Upper lobe of right lung (tissue), 1 donor: Measurements from ENCODE around the gene USP21. TPM values are rescaled to one million over a fixed set of nuclear protein-coding genes. Genes with fewer than 3 reads are reported as not detected.

Experiments
- ATAC-seq: fragments of 200-7000 bp; cut with Tn5 transposase; one replicate; pipeline ENCODE4 v1.9.1; 2020; ENCODE audit warnings: mild to moderate bottlenecking, moderate library complexity
- DNase-seq: peaks from one replicate; pipeline ENCODE4 v3.0.0-alpha.2; 2020
- H3K27ac ChIP-seq: fragments of 200-600 bp; one replicate; pipeline ENCODE4 v1.8.0; 2022
- H3K27me3 ChIP-seq: fragments of 200-600 bp; one replicate; pipeline ENCODE4 v1.8.0; 2022; ENCODE audit warnings: mild to moderate bottlenecking
- H3K36me3 ChIP-seq: fragments of 200-600 bp; one replicate; pipeline ENCODE4 v1.8.0; 2022
- H3K4me1 ChIP-seq: fragments of 200-600 bp; one replicate; pipeline ENCODE4 v1.8.0; 2022
- H3K4me3 ChIP-seq: fragments of 200-600 bp; one replicate; pipeline ENCODE4 v1.8.0; 2022; ENCODE audit warnings: mild to moderate bottlenecking
- H3K9me3 ChIP-seq: fragments of 200-600 bp; one replicate; pipeline ENCODE4 v1.8.0; 2022
- intact Hi-C: fragments of 100-400 bp; cut with DNase I; formaldehyde crosslinking; loops from one replicate; pipeline ENCODE4 v1.11.0; 2022
- total RNA-seq: library from RNA; stranded (reverse); fragmentation: NEBNext Ultra II Directional; extraction: Animal tissue kit (Norgen Biotek cat#: 25700); gene quantifications from one replicate; pipeline ENCODE4 v1.2.1, GENCODE V29; 2021
- TF ChIP-seq, protein P1 (sequence below): fragments of 200-600 bp; IDR thresholded peaks from one replicate; pipeline ENCODE4 v1.8.0; 2022; ENCODE audit warnings: antibody characterized with exemption
- donor health status: DM: no; HTN: yes; CAD: no; lungs with severe emphysema.

The USP21 gene
- total RNA-seq, 1 donor from 2014 or later, result 27.7 TPM

DNA sequence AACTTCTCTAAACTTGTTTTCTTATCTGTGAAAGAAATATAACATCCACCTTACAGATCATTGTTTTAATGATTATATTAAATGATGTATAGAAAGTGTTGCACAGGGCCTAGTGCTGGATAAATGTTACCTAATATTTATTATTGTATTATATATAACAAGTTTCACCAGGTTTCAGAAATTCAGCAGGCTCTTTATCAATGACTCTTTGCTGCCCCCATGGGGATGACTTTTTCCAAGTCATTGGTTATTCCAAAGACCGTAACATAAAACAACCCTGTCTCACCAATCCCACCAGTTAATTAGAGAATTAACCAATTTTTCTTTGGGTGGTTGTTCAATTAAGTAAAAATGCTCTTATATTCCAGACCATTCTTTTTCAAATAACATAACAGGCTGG is 19.5 kb upstream of the USP21 start:
- ATAC-seq, result peak; percentile 56
- no peak for DNase-seq
- H3K27me3 ChIP-seq, result no peaks in the 10 kb centered on the region
- intact Hi-C loops, result no loop called here
- no peak overlapping the region for H3K27ac ChIP-seq
- no peak overlapping the region for H3K4me3 ChIP-seq
- TF ChIP-seq, protein P1, sequence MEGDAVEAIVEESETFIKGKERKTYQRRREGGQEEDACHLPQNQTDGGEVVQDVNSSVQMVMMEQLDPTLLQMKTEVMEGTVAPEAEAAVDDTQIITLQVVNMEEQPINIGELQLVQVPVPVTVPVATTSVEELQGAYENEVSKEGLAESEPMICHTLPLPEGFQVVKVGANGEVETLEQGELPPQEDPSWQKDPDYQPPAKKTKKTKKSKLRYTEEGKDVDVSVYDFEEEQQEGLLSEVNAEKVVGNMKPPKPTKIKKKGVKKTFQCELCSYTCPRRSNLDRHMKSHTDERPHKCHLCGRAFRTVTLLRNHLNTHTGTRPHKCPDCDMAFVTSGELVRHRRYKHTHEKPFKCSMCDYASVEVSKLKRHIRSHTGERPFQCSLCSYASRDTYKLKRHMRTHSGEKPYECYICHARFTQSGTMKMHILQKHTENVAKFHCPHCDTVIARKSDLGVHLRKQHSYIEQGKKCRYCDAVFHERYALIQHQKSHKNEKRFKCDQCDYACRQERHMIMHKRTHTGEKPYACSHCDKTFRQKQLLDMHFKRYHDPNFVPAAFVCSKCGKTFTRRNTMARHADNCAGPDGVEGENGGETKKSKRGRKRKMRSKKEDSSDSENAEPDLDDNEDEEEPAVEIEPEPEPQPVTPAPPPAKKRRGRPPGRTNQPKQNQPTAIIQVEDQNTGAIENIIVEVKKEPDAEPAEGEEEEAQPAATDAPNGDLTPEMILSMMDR, result peak; percentile 58
- H3K36me3 ChIP-seq, result no peaks in the 10 kb centered on the region
- H3K4me1 ChIP-seq, result peaks cover 13% of the 10 kb centered on the region
- H3K9me3 ChIP-seq, result no peaks in the 10 kb centered on the region

DNA sequence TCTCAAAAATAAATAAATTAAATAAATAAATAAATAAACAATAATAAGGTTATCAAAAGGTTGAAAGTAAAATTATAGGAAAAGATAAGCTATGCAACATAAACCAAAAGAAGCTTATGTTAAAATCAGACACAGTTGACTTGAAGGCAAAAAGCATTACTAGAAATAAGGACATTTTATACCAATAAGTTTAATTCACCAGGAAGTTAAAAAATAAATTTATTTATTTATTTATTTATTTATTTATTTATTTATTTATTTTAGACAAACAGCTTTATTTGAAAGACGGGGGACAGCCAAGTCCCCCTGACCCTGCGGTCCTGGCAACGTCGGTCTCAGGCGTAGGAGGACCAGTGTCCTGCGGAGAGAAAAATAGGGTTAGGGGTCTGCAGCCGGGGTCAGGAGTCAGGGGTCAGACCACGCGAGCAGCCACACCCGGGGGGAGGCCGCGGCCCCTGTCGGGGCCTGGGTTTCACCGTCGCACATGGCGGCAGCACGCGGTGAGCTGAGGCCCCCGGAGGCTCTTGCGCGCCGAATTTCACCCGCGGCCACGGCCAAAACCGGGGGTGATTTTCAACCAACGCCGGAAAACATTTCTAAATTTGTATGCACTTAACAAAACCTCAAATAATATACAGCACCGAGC is 18.4 kb upstream of the USP21 start:
- ATAC-seq, result no peak
- intact Hi-C loops, result no loop called here
- Histone ChIP-seq H3K4me1 (peaks cover 12% of the 10 kb centered on the region), H3K9me3 (no peaks in the 10 kb centered on the region), H3K27ac (no peak overlapping the region), H3K4me3 (no peak overlapping the region), H3K36me3 (no peaks in the 10 kb centered on the region), H3K27me3 (no peaks in the 10 kb centered on the region)
- no peak for DNase-seq
- TF ChIP-seq, protein P1, result no peak

DNA sequence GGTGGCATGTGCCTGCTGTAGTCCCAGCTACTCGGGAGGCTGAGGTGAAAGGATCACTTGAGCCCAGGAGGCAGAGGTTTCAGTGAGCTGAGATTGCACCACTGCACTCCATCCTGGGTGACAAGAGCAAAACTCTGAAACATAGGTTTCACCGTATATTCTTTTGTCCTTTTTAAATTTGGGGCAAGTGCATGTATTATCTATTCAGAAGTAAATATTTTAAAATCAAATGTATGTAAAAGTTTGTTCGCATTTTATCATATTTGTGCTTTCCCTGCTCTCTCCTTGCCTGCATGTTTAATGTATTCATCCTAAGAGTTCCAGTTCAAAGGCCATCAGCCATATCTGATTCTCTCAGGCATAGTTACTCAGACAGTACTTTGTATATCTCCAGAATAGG is 13.5 kb upstream of the USP21 start:
- no peaks in the 10 kb centered on the region for H3K27me3 ChIP-seq
- H3K4me3 ChIP-seq, result no peak overlapping the region
- intact Hi-C loops, result no loop called here
- DNase-seq (no peak), ATAC-seq (no peak)
- TF ChIP-seq, protein P1, result no peak
- H3K9me3 ChIP-seq, result no peaks in the 10 kb centered on the region
- H3K4me1 ChIP-seq, result no peaks in the 10 kb centered on the region
- H3K36me3 ChIP-seq, result no peaks in the 10 kb centered on the region
- H3K27ac ChIP-seq, result no peak overlapping the region

DNA sequence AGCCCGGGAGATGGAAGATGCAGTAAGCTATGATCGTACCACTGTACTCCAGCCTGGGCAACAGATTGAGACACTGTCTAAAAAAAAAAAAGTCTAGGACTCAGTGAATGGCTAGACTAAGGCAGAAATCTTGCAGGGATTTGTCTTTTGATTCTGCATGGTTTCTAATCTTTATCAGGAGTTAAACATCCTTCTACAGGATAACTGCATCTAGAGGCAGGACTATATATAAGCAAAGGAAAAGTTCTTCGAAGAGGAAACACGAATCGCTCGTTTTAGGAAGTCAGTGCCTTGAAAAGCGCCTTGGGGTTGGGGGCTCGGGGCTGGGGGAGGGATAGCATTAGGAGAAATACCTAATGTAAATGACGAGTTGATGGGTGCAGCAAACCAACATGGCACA is 6.1 kb upstream of the USP21 start:
- Histone ChIP-seq H3K36me3 (peaks cover 6% of the 10 kb centered on the region), H3K4me1 (peaks cover 14% of the 10 kb centered on the region), H3K27me3 (no peaks in the 10 kb centered on the region), H3K4me3 (peak overlapping the region; percentile 92), H3K9me3 (no peaks in the 10 kb centered on the region), H3K27ac (peak overlapping the region; percentile 98)
- ATAC-seq (no peak), DNase-seq (no peak)
- TF ChIP-seq, protein P1, result no peak
- intact Hi-C loops, result no loop called here

DNA sequence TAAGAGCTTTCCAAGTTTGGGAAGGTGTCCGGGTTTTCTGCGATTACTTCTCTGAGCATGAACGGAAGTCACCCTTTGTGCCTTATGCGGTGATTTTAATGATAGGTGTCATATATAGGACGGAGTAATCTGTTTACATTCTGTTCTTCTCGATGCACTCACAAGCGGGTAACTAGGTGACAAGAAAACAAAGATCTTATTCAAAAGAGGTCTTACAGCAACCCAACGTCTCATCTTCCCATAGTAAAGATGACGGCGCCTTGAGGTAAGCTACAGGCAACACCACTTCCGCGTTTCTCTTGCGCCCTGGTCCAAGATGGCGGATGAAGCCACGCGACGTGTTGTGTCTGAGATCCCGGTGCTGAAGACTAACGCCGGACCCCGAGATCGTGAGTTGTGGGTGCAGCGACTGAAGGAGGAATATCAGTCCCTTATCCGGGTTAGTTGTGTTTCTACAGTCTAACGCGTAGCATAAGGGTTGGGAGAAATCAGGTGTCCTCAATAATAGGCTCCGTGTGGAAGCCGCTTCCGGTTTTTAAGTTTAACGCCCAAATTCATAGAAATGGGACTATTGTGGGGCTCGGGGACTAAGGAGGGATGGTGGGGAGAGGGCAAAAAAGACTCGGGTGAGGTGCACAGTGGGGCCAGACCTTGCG is 5.5 kb upstream of the USP21 start, which contains the start of gene UFC1:
UFC1 (plus strand) TSS at position 297 of the 656 bp plus-strand sequence; CDS start at position 317, 20 bp downstream.
- Histone ChIP-seq H3K4me3 (peak within 1 kb of the TSS; percentile 92), H3K4me1 (peaks cover 16% of the 10 kb centered on the region), H3K27me3 (no peaks in the 10 kb centered on the region), H3K36me3 (peaks cover 6% of the 10 kb centered on the region), H3K9me3 (no peaks in the 10 kb centered on the region), H3K27ac (peak within 1 kb of the TSS; percentile 98)
- DNase-seq (peak; percentile 88), ATAC-seq (peak; percentile 97)
- TF ChIP-seq, protein P1, result no peak
- intact Hi-C loops, result no loop called here
